SK-N-SH (cell line): Measurements from ENCODE around the gene STX1A. TPM values are rescaled to one million over a fixed set of nuclear protein-coding genes. Genes with fewer than 3 reads are reported as not detected.

ENCODE experiments used
- CTCF ChIA-PET: fragments of 300-600, 350-600 bp; formaldehyde crosslinking; extraction: SDS; loops from one replicate; lab custom pipeline; 2021; lab: Yijun Ruan, JAX
- POLR2A ChIA-PET: fragments of 350-600 bp; sonication (Branson Sonifier 250); formaldehyde crosslinking; extraction: SDS; loops from one replicate; lab custom pipeline; 2020; ENCODE audit warnings: antibody characterized with exemption, inconsistent platforms; lab: Yijun Ruan, JAX
- DNase-seq: peaks from one replicate; pipeline ENCODE4 v3.0.0; 2012
- H2AFZ ChIP-seq: fragments of 200-600 bp; sonication (generic); 2 replicates; pipeline ENCODE4 v1.8.1; 2016; ENCODE audit warnings: antibody characterized with exemption, mild to moderate bottlenecking, low read depth
- H3F3A ChIP-seq: fragments of 200-600 bp; sonication (generic); replicated peaks from 2 replicates; pipeline ENCODE3; 2016; ENCODE audit warnings: antibody characterized with exemption, mild to moderate bottlenecking; ENCODE audit not compliant: insufficient read depth
- H3K27ac ChIP-seq, 2 experiments: fragments of 200-500 bp in 1 of 2; fragments of 200-600 bp in 1 of 2; sonication (Bioruptor generic) in 1 of 2; sonication (generic), shearing (Covaris generic) in 1 of 2; 2 replicates each; pipeline versions ENCODE4 v1.5.1 to v1.6.1; 2014 to 2016; ENCODE audit warnings: low read depth in 2 of 2, inconsistent platforms in 1 of 2, low read length in 1 of 2, mild to moderate bottlenecking in 1 of 2, mixed read lengths in 1 of 2
- H3K27me3 ChIP-seq: fragments of 200-600 bp; sonication (generic), shearing (Covaris generic); 2 replicates; pipeline ENCODE4 v1.6.1; 2016; ENCODE audit warnings: mixed run types; ENCODE audit not compliant: insufficient read depth
- H3K36me3 ChIP-seq, 2 experiments: fragments of 200-500 bp in 1 of 2; fragments of 200-600 bp in 1 of 2; sonication (Bioruptor generic) in 1 of 2; sonication (generic) in 1 of 2; replicated peaks in 1 of 2; 2 replicates each; pipeline versions ENCODE3 to v1.5.1; 2014 to 2016; ENCODE audit warnings: low read length in 1 of 2, mild to moderate bottlenecking in 1 of 2; ENCODE audit not compliant: insufficient read depth in 2 of 2, control insufficient read depth in 1 of 2
- H3K4me1 ChIP-seq, 2 experiments: fragments of 200-500 bp in 1 of 2; fragments of 200-600 bp in 1 of 2; sonication (Bioruptor generic) in 1 of 2; sonication (generic), shearing (Covaris generic) in 1 of 2; 2 replicates each; pipeline versions ENCODE4 v1.5.1 to v1.6.1; 2014 to 2016; ENCODE audit warnings: low read depth in 1 of 2, low read length in 1 of 2, mixed run types in 1 of 2; ENCODE audit not compliant: insufficient read depth in 2 of 2, control insufficient read depth in 1 of 2
- H3K4me2 ChIP-seq: fragments of 200-600 bp; sonication (generic), shearing (Covaris generic); 2 replicates; pipeline ENCODE4 v1.6.1; 2017; ENCODE audit warnings: mixed run types
- H3K4me3 ChIP-seq, 2 experiments: fragments of 200-500 bp in 1 of 2; fragments of 200-600 bp in 1 of 2; sonication (Bioruptor generic) in 1 of 2; sonication (generic), shearing (Covaris generic) in 1 of 2; 2 replicates each; pipeline versions ENCODE4 v1.5.1 to v1.8.1; 2014 to 2016; ENCODE audit warnings: low read depth in 2 of 2, inconsistent platforms in 1 of 2, low read length in 1 of 2, mild to moderate bottlenecking in 1 of 2, mixed read lengths in 1 of 2, moderate library complexity in 1 of 2
- H3K79me2 ChIP-seq: fragments of 200-600 bp; sonication (generic); 2 replicates; pipeline ENCODE4 v1.8.1; 2017; ENCODE audit warnings: mild to moderate bottlenecking; ENCODE audit not compliant: insufficient read depth
- H3K9ac ChIP-seq: fragments of 200-600 bp; sonication (generic); 2 replicates; pipeline ENCODE4 v1.6.1; 2017; ENCODE audit warnings: mixed run types
- H3K9me2 ChIP-seq: fragments of 200-600 bp; sonication (generic); 2 replicates; pipeline ENCODE4 v1.6.1; 2017; ENCODE audit warnings: mixed run types
- H3K9me3 ChIP-seq: fragments of 200-600 bp; sonication (generic); 2 replicates; pipeline ENCODE4 v1.6.1; 2017; ENCODE audit warnings: mixed run types, mild to moderate bottlenecking, moderate library complexity
- H4K20me1 ChIP-seq: fragments of 200-600 bp; sonication (generic); 2 replicates; pipeline ENCODE4 v1.6.1; 2017; ENCODE audit warnings: mild to moderate bottlenecking, mixed run types; ENCODE audit not compliant: insufficient read depth
- CHD2 ChIP-seq: fragments of 150-350 bp; IDR thresholded peaks from 2 replicates; pipeline ENCODE4 v1.6.1; 2018; ENCODE audit warnings: low read length; ENCODE audit not compliant: partially characterized antibody
- CTCF ChIP-seq: fragments of 200-600 bp; sonication (generic); IDR thresholded peaks from 2 replicates; pipeline ENCODE4 v1.6.1; 2017; ENCODE audit warnings: antibody characterized with exemption, mild to moderate bottlenecking, moderate library complexity
- ELF1 ChIP-seq: IDR thresholded peaks from 2 replicates; pipeline ENCODE4 v1.4.0; 2012
- EP300 ChIP-seq, 2 experiments: IDR thresholded peaks; 2 replicates each; pipeline versions ENCODE4 v1.4.0 to v1.6.1; 2012; ENCODE audit warnings: borderline replicate concordance in 1 of 2, low read depth in 1 of 2, low read length in 1 of 2
- EZH2phosphoT487 ChIP-seq: fragments of 200-600 bp; sonication (generic); IDR thresholded peaks from 2 replicates; pipeline ENCODE4 v1.6.1; 2017; ENCODE audit warnings: low read depth, mixed run types, mild to moderate bottlenecking, antibody characterized with exemption, moderate library complexity, borderline replicate concordance
- FOSL2 ChIP-seq: IDR thresholded peaks from 2 replicates; pipeline ENCODE4 v1.4.0; 2012; ENCODE audit warnings: low read depth, mild to moderate bottlenecking, moderate library complexity, borderline replicate concordance
- FOXM1 ChIP-seq: IDR thresholded peaks from 2 replicates; pipeline ENCODE4 v1.4.0; 2012; ENCODE audit warnings: low read depth, mild to moderate bottlenecking
- GABPA ChIP-seq: IDR thresholded peaks from 2 replicates; pipeline ENCODE4 v1.4.0; 2012; ENCODE audit warnings: low read depth, mild to moderate bottlenecking
- MAX ChIP-seq: IDR thresholded peaks from 2 replicates; pipeline ENCODE4 v1.4.0; 2012; ENCODE audit warnings: low read depth
- NFIC ChIP-seq: IDR thresholded peaks from 2 replicates; pipeline ENCODE4 v1.4.0; 2012; ENCODE audit warnings: borderline replicate concordance
- NRF1 ChIP-seq: IDR thresholded peaks from 2 replicates; pipeline ENCODE4 v1.6.1; 2012; ENCODE audit warnings: low read depth, mild to moderate bottlenecking, low read length
- PBX3 ChIP-seq: IDR thresholded peaks from 2 replicates; pipeline ENCODE4; 2012
- RAD21 ChIP-seq: IDR thresholded peaks from 2 replicates; pipeline ENCODE4 v1.6.1; 2012; ENCODE audit warnings: mild to moderate bottlenecking, low read length
- REST ChIP-seq: IDR thresholded peaks from 2 replicates; pipeline ENCODE4 v1.6.1; 2012; ENCODE audit warnings: mild to moderate bottlenecking, low read depth, low read length, moderate library complexity
- RXRA ChIP-seq: IDR thresholded peaks from 2 replicates; pipeline ENCODE4 v1.4.0; 2012; ENCODE audit warnings: low read depth, mild to moderate bottlenecking, borderline replicate concordance
- SIN3A ChIP-seq: IDR thresholded peaks from 2 replicates; pipeline ENCODE4 v1.6.1; 2012; ENCODE audit warnings: low read depth, mild to moderate bottlenecking, low read length, moderate library complexity, borderline replicate concordance
- SMC3 ChIP-seq: IDR thresholded peaks from 2 replicates; pipeline ENCODE4 v1.6.1; 2012; ENCODE audit warnings: low read depth, low read length, improper control_type of control experiment
- TAF1 ChIP-seq: IDR thresholded peaks from 2 replicates; pipeline ENCODE4 v1.6.1; 2012; ENCODE audit warnings: low read depth, mild to moderate bottlenecking, low read length, moderate library complexity, borderline replicate concordance
- TCF12 ChIP-seq: IDR thresholded peaks from 2 replicates; pipeline ENCODE4 v1.4.0; 2012
- USF1 ChIP-seq: IDR thresholded peaks from 2 replicates; pipeline ENCODE4 v1.4.0; 2012; ENCODE audit warnings: low read depth, borderline replicate concordance
- WGBS: methylation state at CpG from one replicate; pipeline ENCODE4 v1.1.6; 2017; ENCODE audit warnings: low lambda C conversion rate; 5-methylcytosine and 5-hydroxymethylcytosine counted together
- polyA plus RNA-seq, 3 experiments: library from polyadenylated mRNA; depleted of rRNA; stranded (reverse); fragments of >200 nt; gene quantifications; 2 replicates each; pipeline ENCODE4 v1.2.3, GENCODE V29; 2012

STX1A gene
- polyA plus RNA-seq, 1 of the 3 experiments (the other 2 are of a cell fraction): 91.1 TPM

GRCh38 chr7:73766556-73767229, 47.2 kb upstream of the STX1A start:
- Histone ChIP-seq H2AFZ (no peak overlapping the region), H3F3A (no peaks in the 10 kb centered on the region), H3K9ac (no peak overlapping the region), H3K4me2 (no peak overlapping the region), H3K79me2 (no peaks in the 10 kb centered on the region), H3K27ac (no peak overlapping the region), H3K36me3 (no peaks in the 10 kb centered on the region), H3K4me1 (peaks cover 0 to 6% of the 10 kb centered on the region in 2 experiments; a peak in 1 of 4 replicates), H3K9me3 (no peaks in the 10 kb centered on the region), H3K9me2 (no peaks in the 10 kb centered on the region), H4K20me1 (no peaks in the 10 kb centered on the region), H3K4me3 (no peak overlapping the region), H3K27me3 (no peaks in the 10 kb centered on the region)
- 86% methylated on average over 17 of the region's 17 CpGs for WGBS
- no peak for DNase-seq
- ChIA-PET CTCF (no interaction called here), POLR2A (interaction anchor here (0.6 kb wide), 2 partner anchors 215 to 417 kb away, joined by 3 to 4 read pairs; no protein-coding TSS in a partner anchor)
- TF ChIP-seq CTCF: no peak
- TF ChIP-seq GABPA: no peak
- no peak for TF ChIP-seq CHD2
- no peak for TF ChIP-seq RAD21
- TF ChIP-seq REST: no peak
- no peak for TF ChIP-seq EZH2phosphoT487
- no peak for TF ChIP-seq TAF1
- TF ChIP-seq SIN3A: no peak
- no peak for TF ChIP-seq SMC3
- TF ChIP-seq NRF1: no peak
- TF ChIP-seq RXRA: no peak
- TF ChIP-seq NFIC: no peak
- no peak for TF ChIP-seq USF1
- TF ChIP-seq FOSL2: no peak
- no peak for TF ChIP-seq PBX3
- TF ChIP-seq MAX: no peak
- TF ChIP-seq EP300 (IDR thresholded peaks at IDR 0.05; ENCODE audit: borderline replicate concordance in 1 of 2, low read depth in 1 of 2, low read length in 1 of 2): no peak
- no peak for TF ChIP-seq FOXM1
- no peak for TF ChIP-seq TCF12
- no peak for TF ChIP-seq ELF1
